HG03196 (cell line): ENCODE results near the gene SLC35F3.
A peak's percentile ranks its signal among the peaks of the same experiment; 100 is the strongest.

Source experiments
- ATAC-seq: cut with Tn5 transposase; IDR thresholded peaks from one replicate; pipeline ENCODE4 v1.9.1; 2021; ENCODE audit not compliant: unreplicated experiment

SLC35F3 gene

GRCh38 chr1:234216116-234216703 is 311.7 kb downstream of the SLC35F3 start:
- ATAC-seq = no peak

- ATAC-seq = no peak
These were observed 312.9 kb downstream of the SLC35F3 start for GRCh38 chr1:234217316-234217840.

- no peak for ATAC-seq
These were observed 313.6 kb downstream of the SLC35F3 start for GRCh38 chr1:234218078-234218477.

- ATAC-seq = no peak
These were observed 315.2 kb downstream of the SLC35F3 start for GRCh38 chr1:234219711-234220110.

GRCh38 chr1:234221601-234222000 is 317.1 kb downstream of the SLC35F3 start:
- no peak for ATAC-seq

GRCh38 chr1:234222561-234223280 is 318.2 kb downstream of the SLC35F3 start:
- ATAC-seq = no peak

GRCh38 chr1:234226113-234226818 is 321.8 kb downstream of the SLC35F3 start:
- no peak for ATAC-seq

- ATAC-seq = no peak
These were observed 322.3 kb downstream of the SLC35F3 start for GRCh38 chr1:234226819-234227165.

- ATAC-seq = no peak
These were observed 325.3 kb downstream of the SLC35F3 start for GRCh38 chr1:234229581-234230387.

GRCh38 chr1:234230414-234230862 is 326.0 kb downstream of the SLC35F3 start:
- ATAC-seq = peak; percentile 69

GRCh38 chr1:234231061-234231892 is 326.8 kb downstream of the SLC35F3 start:
- ATAC-seq = no peak

- ATAC-seq = no peak
These were observed 327.4 kb downstream of the SLC35F3 start for GRCh38 chr1:234231893-234232276.

GRCh38 chr1:234234199-234234598 is 329.7 kb downstream of the SLC35F3 start:
- no peak for ATAC-seq

GRCh38 chr1:234235434-234235881 is 331.0 kb downstream of the SLC35F3 start:
- no peak for ATAC-seq

- ATAC-seq = no peak
These were observed 332.9 kb downstream of the SLC35F3 start for GRCh38 chr1:234237393-234237792.

GRCh38 chr1:234238060-234238459 is 333.6 kb downstream of the SLC35F3 start:
- ATAC-seq = no peak

- no peak for ATAC-seq
These were observed 335.0 kb downstream of the SLC35F3 start for GRCh38 chr1:234239515-234239914.

- ATAC-seq = no peak
These were observed 335.5 kb downstream of the SLC35F3 start for GRCh38 chr1:234239936-234240335.

GRCh38 chr1:234240680-234241079 is 336.2 kb downstream of the SLC35F3 start:
- ATAC-seq = no peak

- ATAC-seq = no peak
These were observed 337.5 kb downstream of the SLC35F3 start for GRCh38 chr1:234241941-234242490.
